Colonic mucosa (tissue), 4 donors: ENCODE measurements around the gene PAX2. TPM values are rescaled to one million over a fixed set of nuclear protein-coding genes. Genes with fewer than 3 reads are reported as not detected.

Source experiments
- DNase-seq: peaks from one replicate; pipeline ENCODE4 v3.0.0-alpha.2; 2020
- H3K27ac ChIP-seq: fragments of 200-600 bp; one replicate; pipeline ENCODE4 v1.8.0; 2021
- H3K27me3 ChIP-seq: fragments of 200-600 bp; one replicate; pipeline ENCODE4 v1.8.0; 2021
- H3K36me3 ChIP-seq: fragments of 200-600 bp; one replicate; pipeline ENCODE4 v1.8.0; 2021
- H3K4me1 ChIP-seq: fragments of 200-600 bp; one replicate; pipeline ENCODE4 v1.8.0; 2021; ENCODE audit warnings: mild to moderate bottlenecking
- H3K4me3 ChIP-seq: fragments of 200-600 bp; one replicate; pipeline ENCODE4 v1.8.0; 2021
- H3K9ac ChIP-seq, 2 donors: one replicate each; pipeline ENCODE4 v1.7.0; 2013; ENCODE audit warnings: control low read depth in 2 of 2, low read depth in 2 of 2, low read length in 2 of 2
- H3K9me3 ChIP-seq: fragments of 200-600 bp; one replicate; pipeline ENCODE4 v1.8.0; 2021
- intact Hi-C: fragments of 100-400 bp; cut with DNase I; formaldehyde crosslinking; loops from one replicate; pipeline ENCODE4 v1.14.1; 2022
- total RNA-seq, 2 donors: library from RNA; stranded (reverse); fragmentation: NEBNext Ultra II Directional in 1 of 2; extraction: Animal tissue kit (Norgen Biotek cat#: 25700) in 1 of 2; gene quantifications; one replicate each; pipeline ENCODE4 v1.2.1, GENCODE V29; 2021
- TF ChIP-seq, protein P1 (sequence below): fragments of 200-600 bp; IDR thresholded peaks from one replicate; pipeline ENCODE4 v1.8.0; 2022; ENCODE audit warnings: antibody characterized with exemption, mild to moderate bottlenecking
- donor health status: healthy.
- donor health status: DM: no; HTN: no; CAD: no.
- donor health status: DM: no; HTN: no; CAD: no.

Gene PAX2
- total RNA-seq, 2 donors from 2014 or later, result 0.15 TPM; not detected in 1

DNA sequence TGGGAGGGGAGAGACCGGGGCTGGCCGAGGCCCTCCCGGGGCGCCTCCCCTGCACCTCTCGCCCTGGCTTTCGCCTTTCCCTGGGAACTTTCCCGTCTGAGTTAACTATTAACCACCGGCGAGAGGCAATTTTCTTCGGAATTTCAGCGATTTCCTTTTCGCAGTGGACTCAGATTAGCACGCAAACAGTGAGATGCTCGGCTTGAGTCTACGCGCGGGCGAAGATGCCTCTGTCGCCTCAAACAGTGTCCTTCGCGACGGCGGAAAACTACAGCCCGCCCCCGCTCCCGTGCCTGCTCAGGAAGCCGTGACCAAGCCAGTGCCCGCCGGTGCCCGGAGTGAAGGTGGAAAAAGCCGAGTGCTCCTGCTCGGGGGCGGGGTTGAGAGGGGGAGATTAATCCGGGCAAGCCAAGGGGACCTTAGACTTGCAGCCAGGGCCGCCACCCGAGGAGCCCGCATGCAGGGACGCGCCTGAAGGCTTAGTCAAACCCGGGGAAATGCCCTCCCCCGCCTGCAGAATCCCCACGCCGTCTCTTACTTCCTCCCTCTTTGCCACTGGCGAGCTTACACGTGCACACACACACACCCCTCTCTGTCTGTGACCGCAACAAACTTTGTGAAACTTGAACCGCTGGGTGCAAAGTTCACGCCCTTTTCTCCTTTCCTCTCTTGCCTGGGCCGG is 14.5 kb upstream of the PAX2 start:
- Histone ChIP-seq H3K9me3 (no peaks in the 10 kb centered on the region), H3K4me1 (peaks cover 9% of the 10 kb centered on the region), H3K27me3 (peaks cover 95% of the 10 kb centered on the region), H3K4me3 (peak overlapping the region; percentile 0), H3K36me3 (no peaks in the 10 kb centered on the region), H3K9ac (no peak overlapping the region), H3K27ac (no peak overlapping the region)
- intact Hi-C loops, result no loop called here
- TF ChIP-seq, protein P1, sequence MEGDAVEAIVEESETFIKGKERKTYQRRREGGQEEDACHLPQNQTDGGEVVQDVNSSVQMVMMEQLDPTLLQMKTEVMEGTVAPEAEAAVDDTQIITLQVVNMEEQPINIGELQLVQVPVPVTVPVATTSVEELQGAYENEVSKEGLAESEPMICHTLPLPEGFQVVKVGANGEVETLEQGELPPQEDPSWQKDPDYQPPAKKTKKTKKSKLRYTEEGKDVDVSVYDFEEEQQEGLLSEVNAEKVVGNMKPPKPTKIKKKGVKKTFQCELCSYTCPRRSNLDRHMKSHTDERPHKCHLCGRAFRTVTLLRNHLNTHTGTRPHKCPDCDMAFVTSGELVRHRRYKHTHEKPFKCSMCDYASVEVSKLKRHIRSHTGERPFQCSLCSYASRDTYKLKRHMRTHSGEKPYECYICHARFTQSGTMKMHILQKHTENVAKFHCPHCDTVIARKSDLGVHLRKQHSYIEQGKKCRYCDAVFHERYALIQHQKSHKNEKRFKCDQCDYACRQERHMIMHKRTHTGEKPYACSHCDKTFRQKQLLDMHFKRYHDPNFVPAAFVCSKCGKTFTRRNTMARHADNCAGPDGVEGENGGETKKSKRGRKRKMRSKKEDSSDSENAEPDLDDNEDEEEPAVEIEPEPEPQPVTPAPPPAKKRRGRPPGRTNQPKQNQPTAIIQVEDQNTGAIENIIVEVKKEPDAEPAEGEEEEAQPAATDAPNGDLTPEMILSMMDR, result no peak
- peak; percentile 58 for DNase-seq

DNA sequence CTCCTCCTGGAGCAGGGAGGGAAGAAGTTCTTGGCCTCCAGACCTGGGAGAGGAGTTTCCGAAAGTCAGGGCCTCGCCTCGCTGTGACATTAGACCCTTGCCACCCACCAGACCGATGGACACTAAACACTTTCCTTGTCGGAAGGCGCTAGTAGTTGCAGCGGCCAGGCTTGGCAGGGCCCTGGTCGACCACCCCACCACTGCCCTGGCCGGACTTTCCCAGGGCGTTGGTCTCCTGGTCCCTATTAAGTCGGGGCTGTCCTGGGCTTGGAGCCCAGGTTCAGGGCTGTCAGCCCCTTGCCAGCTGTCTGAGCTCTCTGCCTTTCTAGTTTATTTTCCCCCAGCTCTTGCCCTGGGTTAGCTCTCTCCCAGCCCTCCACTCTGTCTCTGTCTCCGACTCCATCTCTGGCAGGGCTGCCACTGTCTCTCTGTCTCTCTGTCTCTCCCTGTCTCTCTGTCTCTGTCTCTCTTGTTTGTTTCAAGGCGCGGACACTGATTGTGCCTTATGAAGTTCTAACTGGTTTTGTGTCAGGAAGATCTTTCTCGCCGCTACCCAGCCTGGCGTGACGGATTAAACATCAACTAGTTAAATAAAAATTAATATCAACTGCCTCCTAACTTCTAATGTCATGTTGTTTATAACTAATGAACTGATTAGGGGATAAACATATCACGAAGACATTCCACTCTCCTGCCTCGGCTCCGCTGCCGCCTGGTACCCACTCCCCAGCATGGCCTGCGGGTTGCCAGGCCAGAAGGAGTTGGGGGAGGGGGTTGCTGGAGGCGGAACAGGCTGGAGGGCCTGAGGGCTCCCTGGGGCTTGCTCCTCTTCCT is 13.8 kb upstream of the PAX2 start:
- intact Hi-C loops, result no loop called here
- Histone ChIP-seq H3K9me3 (no peaks in the 10 kb centered on the region), H3K9ac (no peak overlapping the region), H3K4me1 (peaks cover 9% of the 10 kb centered on the region), H3K36me3 (no peaks in the 10 kb centered on the region), H3K4me3 (no peak overlapping the region), H3K27me3 (peaks cover 95% of the 10 kb centered on the region), H3K27ac (no peak overlapping the region)
- TF ChIP-seq, protein P1, result no peak
- no peak for DNase-seq

DNA sequence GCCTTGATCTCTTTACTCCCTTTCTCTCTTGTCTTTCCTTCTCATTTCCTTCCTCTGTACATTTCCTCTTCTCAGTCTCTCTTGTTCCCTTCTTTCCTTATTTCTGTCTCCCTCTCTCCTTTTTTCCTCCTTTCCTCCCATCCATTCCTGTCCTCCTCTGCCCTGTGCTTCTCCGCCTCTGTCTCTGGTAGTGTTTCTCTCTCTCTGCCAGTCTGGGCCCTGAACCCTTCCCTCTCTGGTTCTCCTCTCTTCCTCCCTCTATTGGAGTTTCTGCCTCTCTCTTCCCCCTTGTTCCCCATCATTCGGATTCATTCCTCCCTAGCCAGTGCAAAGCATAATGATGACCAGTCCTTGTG is 13.2 kb upstream of the PAX2 start:
- no peak overlapping the region for H3K9ac ChIP-seq
- intact Hi-C loops, result no loop called here

DNA sequence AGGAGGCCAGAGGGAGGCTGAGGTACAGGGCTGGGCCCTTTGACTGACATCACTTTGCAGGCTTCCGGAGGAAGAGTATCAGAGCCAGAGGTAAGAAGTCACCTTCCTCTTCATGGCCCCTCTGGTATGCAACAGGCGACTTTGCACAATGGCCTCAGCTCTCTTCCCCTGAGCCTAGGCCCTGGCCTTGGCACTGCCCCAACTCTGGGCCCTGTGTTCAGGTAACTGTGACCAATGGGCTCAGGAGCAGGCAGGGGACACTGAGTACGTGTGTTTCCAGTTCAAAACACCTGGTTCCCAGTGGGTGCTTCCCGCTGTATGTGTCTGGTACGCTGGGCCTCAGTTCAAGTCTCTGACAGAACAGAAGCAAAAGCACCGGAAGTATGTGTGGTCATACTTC is 12.1 kb upstream of the PAX2 start:
- Histone ChIP-seq H3K9ac (no peak overlapping the region), H3K9me3 (no peaks in the 10 kb centered on the region), H3K4me3 (no peak overlapping the region), H3K4me1 (peaks cover 9% of the 10 kb centered on the region), H3K36me3 (no peaks in the 10 kb centered on the region), H3K27ac (no peak overlapping the region), H3K27me3 (peaks cover 98% of the 10 kb centered on the region)
- TF ChIP-seq, protein P1, result no peak
- intact Hi-C loops, result no loop called here
- DNase-seq, result no peak

More for the DNA sequence above, 13.2 kb upstream of the PAX2 start:
- Histone ChIP-seq H3K9me3 (no peaks in the 10 kb centered on the region), H3K27ac (no peak overlapping the region), H3K27me3 (peaks cover 98% of the 10 kb centered on the region), H3K4me1 (peaks cover 9% of the 10 kb centered on the region), H3K36me3 (no peaks in the 10 kb centered on the region), H3K4me3 (no peak overlapping the region)
- TF ChIP-seq, protein P1, result no peak
- DNase-seq, result no peak

DNA sequence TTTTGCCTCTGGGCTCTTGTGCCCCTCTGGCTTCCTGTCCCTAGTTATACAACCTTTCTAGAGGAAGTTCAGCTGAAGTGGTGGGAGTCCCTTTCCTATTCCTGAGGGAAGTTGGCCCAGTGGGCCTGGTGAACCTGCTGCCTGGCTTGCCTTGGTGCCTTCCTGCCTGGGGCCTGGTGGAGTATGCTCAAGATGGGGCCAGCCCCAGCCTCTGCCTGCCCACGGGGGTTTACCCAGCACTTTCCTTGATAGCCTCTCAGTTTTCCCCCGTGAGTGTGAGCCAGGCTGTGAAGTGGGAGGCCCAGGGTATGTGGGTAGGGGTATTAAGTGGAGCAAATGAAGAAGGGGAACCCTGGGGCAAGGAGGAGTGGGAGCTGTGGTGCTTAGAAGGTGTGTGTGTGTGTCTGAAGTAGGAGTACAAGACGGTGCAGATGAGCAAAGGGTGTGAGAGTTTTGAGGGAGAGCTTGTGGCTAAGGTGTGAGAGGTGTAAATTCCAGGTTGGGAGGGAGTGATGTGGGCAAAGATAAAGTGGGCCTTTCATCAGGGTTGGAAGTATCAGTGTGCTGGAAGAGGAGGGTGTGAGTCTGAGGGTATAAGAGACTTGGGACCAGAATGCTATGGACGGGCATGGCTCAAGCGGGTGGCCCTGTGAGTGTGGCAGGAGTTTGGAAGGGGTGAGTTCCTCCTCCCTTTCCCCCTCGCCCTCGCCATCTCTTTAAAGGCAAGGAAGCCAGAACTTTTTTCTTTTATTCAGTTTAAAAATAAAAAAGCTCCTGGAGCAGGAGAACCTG is 10.9 kb upstream of the PAX2 start:
- intact Hi-C loops, result no loop called here
- H3K4me1 ChIP-seq, result peaks cover 9% of the 10 kb centered on the region
- no peak for DNase-seq
- H3K4me3 ChIP-seq, result no peak overlapping the region
- H3K27me3 ChIP-seq, result peaks cover 96% of the 10 kb centered on the region
- no peak overlapping the region for H3K9ac ChIP-seq
- H3K9me3 ChIP-seq, result no peaks in the 10 kb centered on the region
- no peak overlapping the region for H3K27ac ChIP-seq
- TF ChIP-seq, protein P1, result no peak
- H3K36me3 ChIP-seq, result no peaks in the 10 kb centered on the region
